MCF 10A (cell line): ENCODE data around the gene CNTNAP2. TPM values are rescaled to one million over a fixed set of nuclear protein-coding genes. Genes with fewer than 3 reads are reported as not detected.

Experiments
- BruUV-seq: library from RNA; stranded (reverse); fragments of 400-500 nt; replicated peaks from 2 replicates; lab custom pipeline; 2021; lab: Mats Ljungman, UMichigan
- CTCF ChIA-PET: fragments of 300-600 bp; sonication (Branson Sonifier 250); formaldehyde crosslinking; extraction: SDS; loops from one replicate; lab custom pipeline; 2021; ENCODE audit warnings: antibody characterized with exemption, inconsistent platforms; lab: Yijun Ruan, JAX
- POLR2A ChIA-PET: fragments of 300-600, 350-650 bp; sonication (Branson Sonifier 250); formaldehyde crosslinking; extraction: SDS; loops from one replicate; lab custom pipeline; 2020; ENCODE audit warnings: antibody characterized with exemption, inconsistent platforms; lab: Yijun Ruan, JAX
- DNase-seq: peaks from one replicate; pipeline ENCODE4 v3.0.0-alpha.2; 2018; ENCODE audit not compliant: unreplicated experiment
- H3K27ac Mint-ChIP-seq: one replicate; pipeline ENCODE4 v1.8.0; 2022; ENCODE audit warnings: mild to moderate bottlenecking, low read depth, mixed read lengths; ENCODE audit not compliant: unreplicated experiment
- H3K27me3 Mint-ChIP-seq: one replicate; pipeline ENCODE4 v1.8.0; 2022; ENCODE audit warnings: mixed read lengths; ENCODE audit not compliant: insufficient read depth, unreplicated experiment
- H3K36me3 Mint-ChIP-seq: one replicate; pipeline ENCODE4 v1.8.0; 2022; ENCODE audit warnings: mild to moderate bottlenecking, moderate library complexity, mixed read lengths; ENCODE audit not compliant: insufficient read depth, unreplicated experiment
- H3K4me1 Mint-ChIP-seq: one replicate; pipeline ENCODE4 v1.8.0; 2022; ENCODE audit warnings: mixed read lengths; ENCODE audit not compliant: insufficient read depth, unreplicated experiment
- H3K4me3 Mint-ChIP-seq: one replicate; pipeline ENCODE4 v1.8.0; 2022; ENCODE audit warnings: mild to moderate bottlenecking, moderate library complexity, mixed read lengths; ENCODE audit not compliant: unreplicated experiment
- H3K9me3 Mint-ChIP-seq: one replicate; pipeline ENCODE4 v1.8.0; 2022; ENCODE audit warnings: mixed read lengths; ENCODE audit not compliant: unreplicated experiment
- CTCF ChIP-seq: fragments of 200-600 bp; IDR thresholded peaks from one replicate; pipeline ENCODE4 v1.8.0; 2022; ENCODE audit warnings: antibody characterized with exemption, mild to moderate bottlenecking; ENCODE audit not compliant: unreplicated experiment
- intact Hi-C: fragments of 100-400 bp; cut with micrococcal nuclease; formaldehyde crosslinking; loops from 2 replicates; pipeline ENCODE4 v1.14.1; 2022
- total RNA-seq: library from RNA; stranded (reverse); gene quantifications from 2 replicates; pipeline ENCODE4 v1.2.3, GENCODE V29; 2022

The CNTNAP2 gene
- total RNA-seq, 1 experiment from 2014 or later, result 1.1 TPM

GRCh38 chr7:146728141-146728540, 611.5 kb downstream of the CNTNAP2 start:
- Mint-ChIP-seq H3K4me1 (no peaks in the 10 kb centered on the region), H3K27ac (no peak overlapping the region), H3K27me3 (peaks cover 59% of the 10 kb centered on the region), H3K4me3 (no peak overlapping the region), H3K9me3 (no peaks in the 10 kb centered on the region), H3K36me3 (no peaks in the 10 kb centered on the region)
- no peak for DNase-seq
- ChIA-PET POLR2A (no interaction called here), CTCF (no interaction called here)
- BruUV-seq, result no TSS peak
- intact Hi-C loops, result no loop called here
- TF ChIP-seq CTCF, result no peak

GRCh38 chr7:146728611-146729010, 612.0 kb downstream of the CNTNAP2 start:
- intact Hi-C loops, result no loop called here
- POLR2A ChIA-PET, result interaction anchor here (0.7 kb wide), 1 partner anchor 276 kb away, joined by 3 read pairs; no protein-coding TSS in a partner anchor
- Mint-ChIP-seq H3K27ac (no peak overlapping the region), H3K27me3 (peaks cover 64% of the 10 kb centered on the region), H3K9me3 (no peaks in the 10 kb centered on the region), H3K4me1 (no peaks in the 10 kb centered on the region), H3K4me3 (no peak overlapping the region), H3K36me3 (no peaks in the 10 kb centered on the region)
- CTCF ChIA-PET, result interaction anchor here (0.6 to 1.4 kb wide), 3 partner anchors 13 to 1687 kb away, joined by 3 to 4 read pairs (median 3); no protein-coding TSS in a partner anchor
- DNase-seq, result no peak
- no peak for TF ChIP-seq CTCF
- BruUV-seq, result no TSS peak

- H3K27ac Mint-ChIP-seq, result no peak overlapping the region
- ChIA-PET CTCF (interaction anchor here (0.6 kb wide), 1 partner anchor 597 kb away, joined by 3 read pairs; no protein-coding TSS in a partner anchor), POLR2A (no interaction called here)
- TF ChIP-seq CTCF, result no peak
- DNase-seq, result no peak
- peaks cover 69% of the 10 kb centered on the region for H3K27me3 Mint-ChIP-seq
- no TSS peak for BruUV-seq
- H3K4me1 Mint-ChIP-seq, result no peaks in the 10 kb centered on the region
- no peaks in the 10 kb centered on the region for H3K9me3 Mint-ChIP-seq
- H3K36me3 Mint-ChIP-seq, result no peaks in the 10 kb centered on the region
- intact Hi-C loops, result no loop called here
- no peak overlapping the region for H3K4me3 Mint-ChIP-seq
Observed at GRCh38 chr7:146731185-146731584, 614.6 kb downstream of the CNTNAP2 start.

GRCh38 chr7:146735992-146736391, 619.4 kb downstream of the CNTNAP2 start:
- Mint-ChIP-seq H3K9me3 (no peaks in the 10 kb centered on the region), H3K27me3 (peaks cover 49% of the 10 kb centered on the region), H3K36me3 (no peaks in the 10 kb centered on the region), H3K4me3 (no peak overlapping the region), H3K27ac (no peak overlapping the region), H3K4me1 (no peaks in the 10 kb centered on the region)
- intact Hi-C loops, result loop anchor here (2.0 kb wide), 1 partner anchor 1407 kb away; no protein-coding TSS in a partner anchor
- ChIA-PET POLR2A (no interaction called here), CTCF (interaction anchor here (0.6 to 1.4 kb wide), 7 partner anchors 9 to 1506 kb away, joined by 3 to 8 read pairs (median 3); no protein-coding TSS in a partner anchor)
- DNase-seq, result no peak
- no TSS peak for BruUV-seq
- no peak for TF ChIP-seq CTCF
